ENCODE measurements around the gene KRT71. TPM values are rescaled to one million over a fixed set of nuclear protein-coding genes. Genes with fewer than 3 reads are reported as not detected.

Gene KRT71
- total and polyA plus RNA-seq, 2 of the 8 experiments (the other 6 are each of a cell fraction or from before 2014, with no cell fraction given): not detected

- Histone ChIP-seq H2BK12ac (ENCODE audit: low read depth, low read length) (peak overlapping the region; percentile 23; the same call in 1 of the 2 replicates), H3K4me1 (replicated peaks in 1 of 4; ENCODE audit: control insufficient read depth in 3 of 4, insufficient read depth in 4 of 4, low read length in 3 of 4) (no peaks in the 10 kb centered on the region), H4K91ac (replicated peaks; ENCODE audit: insufficient read length, low read length) (no peak overlapping the region), H4K8ac (ENCODE audit: extremely low read depth, insufficient read depth, low read length) (0 out of 2 replicates have a peak overlapping the region, but pooled peaks have one; percentile 29), H3K4ac (replicated peaks; ENCODE audit: insufficient read length, low read depth, low read length) (no peak overlapping the region), H3K18ac (ENCODE audit: extremely low read depth, low read length) (no peak overlapping the region), H3K4me3 (ENCODE audit: extremely low read depth in 1 of 4, insufficient read depth in 2 of 4, low read depth in 3 of 4, low read length in 4 of 4) (no peak overlapping the region), H4K20me1 (replicated peaks in 1 of 2; ENCODE audit: control insufficient read depth in 1 of 2, insufficient read depth in 2 of 2, low read length in 2 of 2) (no peaks in the 10 kb centered on the region), H3K23me2 (ENCODE audit: low read depth, low read length) (no peaks in the 10 kb centered on the region), H2AK5ac (ENCODE audit: low read depth, low read length) (no peak overlapping the region; the same call in 1 of the 2 replicates), H2BK20ac (ENCODE audit: low read length) (no peak overlapping the region), H3K36me3 (ENCODE audit: control insufficient read depth in 2 of 4, insufficient read depth in 4 of 4, low read length in 3 of 4) (no peaks in the 10 kb centered on the region), H3K4me2 (ENCODE audit: insufficient read depth in 1 of 2, low read depth in 2 of 2, low read length in 2 of 2) (0 out of 4 replicates have a peak overlapping the region, but pooled peaks of 1 of the 2 experiments have one; percentile 13), H4K5ac (ENCODE audit: insufficient read length, low read depth, low read length) (no peak overlapping the region), H3K9me3 (ENCODE audit: insufficient read depth in 2 of 2, low read depth in 1 of 2, low read length in 1 of 2) (no peaks in the 10 kb centered on the region), H2BK5ac (ENCODE audit: low read depth, low read length) (peak overlapping the region; percentile 26; the same call in 1 of the 2 replicates), H3K27me3 (replicated peaks in 1 of 4; ENCODE audit: control insufficient read depth in 3 of 4, extremely low read depth in 1 of 4, insufficient read depth in 3 of 4, low read length in 3 of 4) (no peaks in the 10 kb centered on the region), H3K23ac (ENCODE audit: insufficient read length) (no peak overlapping the region), H2BK15ac (ENCODE audit: low read length) (no peak overlapping the region), H2BK120ac (replicated peaks; ENCODE audit: low read depth, low read length) (no peak overlapping the region), H2AFZ (ENCODE audit: low read length) (peak overlapping the region; percentile 54; the same call in 1 of the 2 replicates), H3K14ac (ENCODE audit: insufficient read length) (no peak overlapping the region), H3K27ac (ENCODE audit: low read depth, low read length) (no peak overlapping the region), H3K79me2 (ENCODE audit: control insufficient read depth in 1 of 2, insufficient read depth in 2 of 2, low read length in 2 of 2) (no peaks in the 10 kb centered on the region), H3K79me1 (ENCODE audit: low read depth, low read length) (no peaks in the 10 kb centered on the region), H3K9ac (replicated peaks in 1 of 4; ENCODE audit: extremely low read depth in 1 of 4, low read depth in 3 of 4, low read length in 3 of 4) (no peak overlapping the region), H3K56ac (replicated peaks; ENCODE audit: insufficient read length, low read depth, low read length) (no peak overlapping the region)
- CTCF ChIA-PET (ENCODE audit: partially characterized antibody): interaction anchor here (0.5 to 23.2 kb wide), 62 partner anchors 8 to 1776 kb away, joined by 3 to 502 read pairs (median 4); partner anchors contain the start of genes KRT6A, KRT74 and KRT85
- POLR2A ChIA-PET (ENCODE audit: partially characterized antibody): no interaction called here
- WGBS, 2 experiments (ENCODE audit: extremely low coverage in 1 of 2, insufficient coverage in 1 of 2, insufficient read length in 1 of 2, insufficient replicate concordance in 2 of 2, low coverage in 1 of 2, low lambda C conversion rate in 2 of 2, missing lambda C conversion rate in 1 of 2): 88% methylated on average over 2 of the region's 2 CpGs; no CpG with 5 or more reads in 1 of the 2 experiments
- FAIRE-seq (no peak), DNase-seq (ENCODE audit: low read depth in 1 of 2, low spot score in 2 of 2) (no peak)
- no peak for TF ChIP-seq TAF7 (optimal IDR thresholded peaks at IDR 0.05; ENCODE audit: borderline replicate concordance, low read depth, low read length)
- TF ChIP-seq YY1 (IDR thresholded peaks at IDR 0.05; ENCODE audit: low read depth, low read length): no peak
- no peak for TF ChIP-seq CREB1 (IDR thresholded peaks at IDR 0.05)
- peak; percentile 3 to 27 (median 13) for TF ChIP-seq CTCF (IDR thresholded peaks at IDR 0.05; ENCODE audit: control extremely low read depth in 1 of 3, insufficient read depth in 1 of 3, low read depth in 1 of 3, low read length in 3 of 3)
- TF ChIP-seq RAD21 (IDR thresholded peaks at IDR 0.05 in 1 of 2, conservative IDR thresholded peaks at IDR 0.05 in 1 of 2; ENCODE audit: low read depth in 2 of 2, low read length in 2 of 2): peak in 1 of 2 experiments; percentile 14; a peak in 1 of 4 replicates
Observed at GRCh38 chr12:52582486-52582885, 29.5 kb upstream of the KRT71 start.

Measured in H1 (cell line).